Upper lobe of left lung (tissue), 6 donors: ENCODE results near the gene TAF1D. TPM values are rescaled to one million over a fixed set of nuclear protein-coding genes. Genes with fewer than 3 reads are reported as not detected.

Experiments used
- ATAC-seq, 2 donors: fragments of 200-7000 bp; cut with Tn5 transposase; one replicate each; pipeline ENCODE4 v1.9.1; 2022; ENCODE audit warnings: mild to moderate bottlenecking in 2 of 2, moderate library complexity in 2 of 2; ENCODE audit not compliant: low FRiP score in 2 of 2
- DNase-seq, 2 donors: peaks; one replicate each; pipeline ENCODE4 v3.0.0-alpha.2; 2019 to 2020
- H3K27ac ChIP-seq, 4 donors: fragments of 200-600 bp; sonication (generic); one replicate each; pipeline ENCODE4 v1.5.1; 2016 to 2019
- H3K27me3 ChIP-seq, 4 donors: fragments of 200-600 bp; sonication (generic); one replicate each; pipeline ENCODE4 v1.5.1; 2017 to 2019
- H3K36me3 ChIP-seq, 4 donors: fragments of 200-600 bp; sonication (generic); one replicate each; pipeline ENCODE4 v1.5.1; 2016 to 2019
- H3K4me1 ChIP-seq, 4 donors: fragments of 200-600 bp; sonication (generic); one replicate each; pipeline ENCODE4 v1.5.1; 2018 to 2019
- H3K4me3 ChIP-seq, 4 donors: fragments of 200-600 bp; sonication (generic); one replicate each; pipeline ENCODE4 v1.5.1; 2017 to 2019; ENCODE audit warnings: mild to moderate bottlenecking in 2 of 4, moderate library complexity in 1 of 4
- H3K9me3 ChIP-seq, 4 donors: fragments of 200-600 bp; sonication (generic); one replicate each; pipeline ENCODE4 v1.5.1; 2018 to 2019
- EP300 ChIP-seq, 4 donors: sonication (generic); formaldehyde crosslinking; IDR thresholded peaks; one replicate each; pipeline ENCODE4 v1.5.1; 2017; ENCODE audit warnings: antibody characterized with exemption in 4 of 4, control low read depth in 2 of 4
- POLR2A ChIP-seq, 4 donors: fragments of 450-650 bp; IDR thresholded peaks; one replicate each; pipeline ENCODE4 v1.5.1; 2016 to 2017; ENCODE audit warnings: antibody characterized with exemption in 4 of 4, mild to moderate bottlenecking in 2 of 4
- POLR2AphosphoS5 ChIP-seq, 2 donors: sonication (generic); formaldehyde crosslinking; IDR thresholded peaks; one replicate each; pipeline ENCODE4 v1.5.1; 2017; ENCODE audit warnings: antibody characterized with exemption in 2 of 2
- WGBS, 2 donors: methylation state at CpG; one replicate each; pipeline ENCODE4 v1.1.5; 2017 to 2018; 5-methylcytosine and 5-hydroxymethylcytosine counted together
- total RNA-seq, 6 donors: library from RNA; depleted of rRNA in 4 of 6; stranded (reverse); fragments of >200 nt in 4 of 6; gene quantifications; one replicate each; pipeline versions ENCODE4 v1.1.0 to v1.2.1, GENCODE V29; 2016 to 2021
- TF ChIP-seq, protein P1 (sequence below), 6 experiments: fragments of 450-650 bp in 4 of 6; fragments of 200-600 bp in 2 of 6; sonication (generic) in 2 of 6; IDR thresholded peaks; one replicate each; pipeline ENCODE4 v1.5.1; 2016 to 2019; ENCODE audit warnings: antibody characterized with exemption in 6 of 6
- donor health status: DM: no; HTN: no; CAD: no; lungs with moderate emphysema.
- donor health status: DM: no; HTN: yes; CAD: no; lungs with severe emphysema.

Gene TAF1D, protein sequence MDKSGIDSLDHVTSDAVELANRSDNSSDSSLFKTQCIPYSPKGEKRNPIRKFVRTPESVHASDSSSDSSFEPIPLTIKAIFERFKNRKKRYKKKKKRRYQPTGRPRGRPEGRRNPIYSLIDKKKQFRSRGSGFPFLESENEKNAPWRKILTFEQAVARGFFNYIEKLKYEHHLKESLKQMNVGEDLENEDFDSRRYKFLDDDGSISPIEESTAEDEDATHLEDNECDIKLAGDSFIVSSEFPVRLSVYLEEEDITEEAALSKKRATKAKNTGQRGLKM
- total RNA-seq: 100 to 1,000 TPM in 2 of 6 donors, 10 to 100 TPM in 4; 70.5 to 195 (median 88.5) TPM

DNA sequence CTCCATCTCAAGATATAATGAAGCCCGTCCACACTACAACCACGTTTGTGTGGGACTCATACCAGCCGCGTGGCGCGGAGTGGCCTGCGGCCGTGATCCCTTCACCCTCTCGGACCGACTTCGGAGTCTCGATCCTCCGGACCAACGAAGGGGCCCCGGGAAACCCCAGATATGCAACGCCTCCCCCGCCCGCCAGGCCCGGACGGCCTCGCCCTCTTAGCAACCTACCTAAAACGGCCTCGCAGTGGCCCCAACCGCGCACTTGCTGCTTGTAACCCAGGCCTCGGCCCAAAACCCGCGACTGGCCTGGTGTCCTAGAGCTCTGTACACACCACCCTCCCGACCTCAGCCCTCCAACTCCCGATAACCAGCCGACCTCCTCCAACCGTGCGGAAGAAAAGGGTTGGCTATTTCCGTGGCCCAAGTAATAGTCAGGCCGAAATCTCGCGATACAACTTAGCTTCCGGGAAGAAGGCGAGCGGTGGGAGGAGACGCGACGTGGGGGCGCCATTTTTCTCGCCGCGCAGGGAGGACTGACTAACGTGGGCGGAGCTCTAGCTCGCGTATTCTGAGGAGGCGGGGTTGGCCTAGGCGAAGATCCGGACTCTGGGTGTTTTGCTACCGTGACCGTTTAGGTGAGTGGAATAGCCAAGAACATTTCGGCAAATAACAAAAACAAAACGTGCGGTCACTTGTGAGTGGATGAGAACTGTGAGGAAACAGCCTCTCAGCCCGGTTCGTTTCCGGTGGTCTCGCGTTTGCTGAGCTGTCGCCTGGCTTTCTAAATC is at the start of gene TAF1D, which contains the start of gene C11orf54:
Gene TAF1D, minus strand, starts transcription at position 402 of the 788 bp plus-strand sequence. CDS start 2,191 bp downstream, outside the sequence.
Gene C11orf54, plus strand, starts transcription at position 579 of the 788 bp plus-strand sequence. CDS start 5,722 bp downstream, outside the sequence.
- 0 to 1% methylated on average over 39 to 49 of the region's 65 CpGs for WGBS, 2 donors
- Histone ChIP-seq H3K27ac (peak within 1 kb of the TSS; percentile 91 to 96 (median 96)), H3K4me3 (peak within 1 kb of the TSS; percentile 67 to 89 (median 79)), H3K9me3 (no peaks in the 10 kb centered on the region), H3K27me3 (no peaks in the 10 kb centered on the region), H3K36me3 (peaks cover 5 to 31% (median 13%) of the 10 kb centered on the region in 4 donors), H3K4me1 (peaks cover 31 to 66% (median 49%) of the 10 kb centered on the region in 4 donors)
- DNase-seq (peak; percentile 95 to 98), ATAC-seq (peak; percentile 98 to 99)
- TF ChIP-seq POLR2AphosphoS5 (IDR thresholded peaks at IDR 0.05) (peak; percentile 98 to 99), EP300 (IDR thresholded peaks at IDR 0.05) (no peak), POLR2A (IDR thresholded peaks at IDR 0.05) (peak; percentile 52 to 93 (median 89))
- TF ChIP-seq, protein P1, sequence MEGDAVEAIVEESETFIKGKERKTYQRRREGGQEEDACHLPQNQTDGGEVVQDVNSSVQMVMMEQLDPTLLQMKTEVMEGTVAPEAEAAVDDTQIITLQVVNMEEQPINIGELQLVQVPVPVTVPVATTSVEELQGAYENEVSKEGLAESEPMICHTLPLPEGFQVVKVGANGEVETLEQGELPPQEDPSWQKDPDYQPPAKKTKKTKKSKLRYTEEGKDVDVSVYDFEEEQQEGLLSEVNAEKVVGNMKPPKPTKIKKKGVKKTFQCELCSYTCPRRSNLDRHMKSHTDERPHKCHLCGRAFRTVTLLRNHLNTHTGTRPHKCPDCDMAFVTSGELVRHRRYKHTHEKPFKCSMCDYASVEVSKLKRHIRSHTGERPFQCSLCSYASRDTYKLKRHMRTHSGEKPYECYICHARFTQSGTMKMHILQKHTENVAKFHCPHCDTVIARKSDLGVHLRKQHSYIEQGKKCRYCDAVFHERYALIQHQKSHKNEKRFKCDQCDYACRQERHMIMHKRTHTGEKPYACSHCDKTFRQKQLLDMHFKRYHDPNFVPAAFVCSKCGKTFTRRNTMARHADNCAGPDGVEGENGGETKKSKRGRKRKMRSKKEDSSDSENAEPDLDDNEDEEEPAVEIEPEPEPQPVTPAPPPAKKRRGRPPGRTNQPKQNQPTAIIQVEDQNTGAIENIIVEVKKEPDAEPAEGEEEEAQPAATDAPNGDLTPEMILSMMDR (IDR thresholded peaks at IDR 0.05): peak in 3 of 6 experiments; percentile 8 to 52 (median 34)

DNA sequence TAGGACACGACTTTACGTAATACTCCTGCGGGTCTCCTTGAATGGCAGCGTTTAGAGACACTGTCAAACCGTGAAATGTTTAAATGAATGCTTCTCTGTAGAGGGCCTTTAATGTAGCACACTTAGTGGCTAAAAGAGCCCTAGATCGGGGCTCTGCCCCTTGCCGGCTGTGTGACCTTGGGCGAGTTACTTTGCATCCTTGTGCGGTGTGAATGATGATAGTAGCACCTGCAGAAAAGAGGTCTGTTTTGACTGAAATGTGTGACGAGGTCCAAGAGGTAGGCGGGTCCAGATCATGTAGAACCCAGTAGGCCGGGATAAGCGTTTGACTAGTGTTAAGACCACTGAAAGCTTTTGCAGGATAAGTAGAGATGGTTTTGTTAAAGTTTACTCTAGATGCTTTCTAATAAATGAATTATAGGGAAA is 43.7 kb upstream of the TAF1D start:
- WGBS, 2 donors: 0 to 1% methylated on average over 8 to 13 of the region's 13 CpGs
- peak overlapping the region; percentile 65 to 92 (median 76) for H3K4me3 ChIP-seq
- peak overlapping the region; percentile 88 to 97 (median 94) for H3K27ac ChIP-seq
- TF ChIP-seq EP300 (IDR thresholded peaks at IDR 0.05) (no peak), POLR2AphosphoS5 (IDR thresholded peaks at IDR 0.05) (no peak), POLR2A (IDR thresholded peaks at IDR 0.05) (no peak)
- TF ChIP-seq, protein P1 (IDR thresholded peaks at IDR 0.05): no peak
- H3K27me3 ChIP-seq: no peaks in the 10 kb centered on the region
- H3K9me3 ChIP-seq: no peaks in the 10 kb centered on the region
- ATAC-seq (no peak), DNase-seq (no peak)
- peaks cover 0 to 23% (median 10%) of the 10 kb centered on the region in 4 donors for H3K36me3 ChIP-seq
- peaks cover 23 to 33% (median 27%) of the 10 kb centered on the region in 4 donors for H3K4me1 ChIP-seq

DNA sequence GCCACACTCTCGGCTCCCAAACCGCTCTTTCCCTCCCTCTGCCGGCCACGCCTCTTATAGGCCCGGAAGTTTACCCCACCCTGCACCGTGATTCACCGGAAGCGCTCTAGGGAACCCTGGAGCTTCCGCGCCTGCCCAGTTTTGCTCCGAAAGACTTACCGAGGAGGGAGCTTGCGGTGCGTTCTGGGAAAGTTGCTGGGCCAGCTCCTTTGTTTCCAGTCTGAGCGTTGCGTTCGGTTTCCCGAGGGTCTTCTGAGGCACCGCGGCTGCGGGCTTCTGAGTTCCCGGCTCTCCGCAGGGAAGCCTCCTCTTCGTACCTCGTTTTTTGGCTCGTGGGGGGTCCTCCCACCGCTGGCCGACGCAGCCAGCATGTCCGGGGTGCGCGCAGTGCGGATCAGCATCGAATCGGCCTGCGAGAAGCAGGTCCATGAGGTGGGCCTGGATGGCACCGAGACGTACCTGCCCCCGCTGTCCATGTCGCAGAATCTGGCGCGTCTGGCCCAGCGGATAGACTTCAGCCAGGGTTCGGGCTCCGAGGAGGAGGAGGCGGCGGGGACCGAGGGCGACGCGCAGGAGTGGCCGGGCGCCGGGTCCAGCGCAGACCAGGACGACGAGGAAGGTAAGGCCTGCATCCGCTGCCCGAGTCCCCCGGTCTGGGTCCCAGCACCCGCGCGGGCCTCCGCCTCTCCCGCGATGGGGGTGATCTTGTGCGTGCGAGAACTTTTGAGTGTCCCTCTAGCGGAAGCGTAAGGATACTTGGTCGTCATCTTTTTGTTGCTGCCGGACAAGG is 43.0 kb upstream of the TAF1D start, which contains the start of gene MED17:
Gene MED17, plus strand, starts transcription at position 138 of the 790 bp plus-strand sequence. Its CDS starts 232 bp downstream, at position 370.
- Histone ChIP-seq H3K4me3 (peak within 1 kb of the TSS; percentile 65 to 92 (median 76)), H3K27me3 (no peaks in the 10 kb centered on the region), H3K27ac (peak within 1 kb of the TSS; percentile 88 to 97 (median 94)), H3K9me3 (no peaks in the 10 kb centered on the region), H3K4me1 (peaks cover 23 to 33% (median 27%) of the 10 kb centered on the region in 4 donors), H3K36me3 (peaks cover 0 to 17% (median 6%) of the 10 kb centered on the region in 4 donors)
- DNase-seq (peak; percentile 91 to 94), ATAC-seq (peak; percentile 99 to 100)
- 0% methylated on average over 14 to 42 of the region's 72 CpGs for WGBS, 2 donors
- TF ChIP-seq POLR2A (IDR thresholded peaks at IDR 0.05): peak in 3 of 4 donors; percentile 72 to 89 (median 85)
- TF ChIP-seq POLR2AphosphoS5 (IDR thresholded peaks at IDR 0.05): peak; percentile 87 to 94
- TF ChIP-seq, protein P1 (IDR thresholded peaks at IDR 0.05): peak; percentile 26 to 65 (median 48)
- TF ChIP-seq EP300 (IDR thresholded peaks at IDR 0.05): no peak

DNA sequence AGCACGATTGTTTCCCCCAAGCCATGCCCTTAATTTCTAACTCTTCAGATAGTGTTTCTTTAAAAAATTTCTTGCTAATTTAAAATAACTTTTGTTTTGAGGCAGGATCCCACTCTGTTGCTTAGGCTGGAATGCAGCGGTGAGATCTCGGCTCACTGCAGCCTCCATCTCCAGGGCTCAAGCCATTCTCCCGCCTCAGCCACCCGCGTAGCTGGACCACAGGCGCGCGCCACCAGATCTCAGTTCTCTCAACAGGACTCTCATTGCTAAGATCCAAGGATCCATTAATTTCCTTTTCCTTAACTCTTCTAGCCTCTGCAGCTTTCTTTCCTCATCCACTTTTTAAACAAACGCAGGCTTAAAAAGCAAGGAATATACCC is 42.5 kb upstream of the TAF1D start:
- Histone ChIP-seq H3K4me1 (peaks cover 23 to 33% (median 27%) of the 10 kb centered on the region in 4 donors), H3K27ac (peak overlapping the region; percentile 88 to 97 (median 94)), H3K4me3 (peak overlapping the region; percentile 65 to 92 (median 76)), H3K9me3 (no peaks in the 10 kb centered on the region), H3K27me3 (no peaks in the 10 kb centered on the region), H3K36me3 (peaks cover 0 to 11% (median 3%) of the 10 kb centered on the region in 4 donors)
- ATAC-seq (peak; percentile 51 to 74), DNase-seq (peak; percentile 28 to 61)
- TF ChIP-seq, protein P1 (IDR thresholded peaks at IDR 0.05): peak in 1 of 6 experiments; percentile 38
- no peak for TF ChIP-seq POLR2AphosphoS5 (IDR thresholded peaks at IDR 0.05)
- WGBS, 2 donors: 0% methylated on average over 10 of the region's 10 CpGs
